OCI-M1 (cell line): ENCODE data around the gene HELZ2.
A peak's percentile ranks its signal among the peaks of the same experiment; 100 is the strongest.

Experiments used
- DNase-seq: peaks from one replicate; lab custom pipeline; 2025; lab: John Stamatoyannopoulos, UW

HELZ2 gene

DNA sequence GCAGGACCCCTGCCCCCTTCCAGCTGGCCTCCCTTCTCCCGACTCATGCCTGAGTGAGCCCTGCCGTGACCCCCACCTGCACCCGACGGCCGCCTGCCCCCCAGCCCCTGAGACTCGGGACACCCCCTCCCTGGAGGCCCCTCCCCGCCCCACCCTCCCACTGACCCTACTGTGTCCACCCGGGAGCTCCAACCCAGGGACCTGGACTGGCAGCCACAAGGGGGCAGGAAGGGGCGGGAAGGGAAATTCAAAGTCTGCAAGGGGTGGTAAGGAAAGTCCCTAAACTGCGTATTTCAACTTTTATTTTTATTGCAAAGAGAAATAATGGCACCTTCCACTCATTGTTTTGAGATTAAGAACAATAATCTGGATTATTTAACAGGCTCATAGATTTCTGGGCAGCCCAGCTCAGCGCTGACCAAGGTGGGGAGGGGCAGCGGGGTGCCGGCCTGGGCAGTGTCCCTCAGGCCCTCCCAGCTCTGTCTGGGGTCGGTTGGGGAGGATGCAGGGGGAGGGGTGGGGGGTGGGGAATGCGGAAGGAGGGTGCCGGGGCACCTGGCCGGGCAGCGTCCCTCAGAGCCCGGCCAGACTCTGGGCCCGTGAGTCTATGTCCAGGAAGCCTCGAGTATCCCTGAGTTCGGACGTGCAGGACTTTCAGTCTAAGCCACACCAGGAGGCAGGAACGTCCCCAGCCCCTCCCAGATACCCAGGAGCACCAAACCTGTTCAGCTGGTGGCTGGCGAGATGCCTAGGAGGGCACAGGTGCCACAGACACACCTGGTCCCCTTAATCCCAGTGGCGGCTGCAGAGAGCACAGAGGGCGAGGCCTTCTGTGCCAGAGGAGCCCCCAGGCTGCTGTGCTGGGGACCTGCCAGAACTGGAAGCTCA lies 35.6 kb downstream of the HELZ2 start:
- DNase-seq: peak; percentile 73

DNA sequence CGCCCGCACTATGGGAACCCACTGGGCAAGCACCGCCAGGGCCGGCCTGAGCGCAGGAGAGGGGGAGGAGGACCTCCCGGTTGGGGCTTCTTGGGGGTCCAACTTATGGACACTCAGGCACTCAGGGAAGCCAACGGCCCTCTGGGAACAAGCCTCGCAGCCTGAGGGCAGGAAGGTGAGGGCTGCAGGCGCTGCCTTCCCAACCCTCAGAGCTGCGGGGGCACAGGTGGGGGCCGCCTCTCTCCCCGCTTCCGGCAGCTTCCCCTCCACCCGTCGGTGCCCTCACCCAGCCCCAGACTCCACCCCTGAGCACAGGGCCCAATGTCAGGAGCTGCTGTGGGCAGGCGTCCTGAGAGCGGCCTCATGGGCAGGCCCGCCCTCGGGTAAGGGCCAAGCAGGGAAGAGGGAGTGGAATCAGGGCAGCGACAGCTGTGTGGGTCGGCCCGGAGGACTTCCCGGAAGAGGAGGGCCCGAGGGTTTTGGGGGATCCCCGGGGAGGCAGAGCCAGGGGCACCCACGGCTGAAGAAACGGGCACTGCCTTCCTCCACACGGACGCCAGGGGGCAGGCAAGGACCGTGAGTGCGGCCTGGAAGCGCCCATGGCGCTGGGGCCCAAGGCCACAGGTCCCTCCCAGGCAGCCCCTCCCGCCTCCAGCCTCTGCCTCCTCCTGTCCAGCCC lies 36.4 kb downstream of the HELZ2 start:
- peak; percentile 91 for DNase-seq

DNA sequence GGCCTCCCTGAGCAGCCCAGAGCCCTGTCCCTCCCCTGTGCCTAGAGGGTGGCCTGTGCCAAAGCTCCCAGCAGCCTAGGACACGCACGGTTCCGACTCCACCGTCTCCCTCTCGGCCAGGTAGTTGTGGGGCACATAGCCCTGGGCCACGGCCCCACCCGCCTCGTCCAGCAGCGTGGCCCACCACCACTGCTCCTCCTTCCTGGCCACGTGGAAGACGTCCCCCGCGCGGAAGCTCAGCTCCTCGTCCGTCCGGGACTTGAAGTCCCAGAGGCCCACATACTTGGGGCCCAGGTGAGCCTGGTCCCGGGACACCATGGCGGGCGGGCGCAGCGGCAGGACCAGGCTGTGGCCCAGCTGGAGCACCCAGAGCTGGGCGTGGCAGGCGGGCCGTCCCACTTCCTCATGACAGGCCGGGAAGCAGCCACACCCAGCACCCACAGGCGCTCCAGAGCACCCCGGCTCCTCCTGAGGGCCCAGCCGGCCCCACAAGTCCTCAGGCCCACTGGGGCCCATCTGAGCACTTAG lies 37.0 kb downstream of the HELZ2 start, which contains the start of gene PTK6:
Gene PTK6 (minus strand): TSS at position 380 of the 528 bp plus-strand sequence. CDS start 62 bp downstream, at position 318.
- DNase-seq: no peak

DNA sequence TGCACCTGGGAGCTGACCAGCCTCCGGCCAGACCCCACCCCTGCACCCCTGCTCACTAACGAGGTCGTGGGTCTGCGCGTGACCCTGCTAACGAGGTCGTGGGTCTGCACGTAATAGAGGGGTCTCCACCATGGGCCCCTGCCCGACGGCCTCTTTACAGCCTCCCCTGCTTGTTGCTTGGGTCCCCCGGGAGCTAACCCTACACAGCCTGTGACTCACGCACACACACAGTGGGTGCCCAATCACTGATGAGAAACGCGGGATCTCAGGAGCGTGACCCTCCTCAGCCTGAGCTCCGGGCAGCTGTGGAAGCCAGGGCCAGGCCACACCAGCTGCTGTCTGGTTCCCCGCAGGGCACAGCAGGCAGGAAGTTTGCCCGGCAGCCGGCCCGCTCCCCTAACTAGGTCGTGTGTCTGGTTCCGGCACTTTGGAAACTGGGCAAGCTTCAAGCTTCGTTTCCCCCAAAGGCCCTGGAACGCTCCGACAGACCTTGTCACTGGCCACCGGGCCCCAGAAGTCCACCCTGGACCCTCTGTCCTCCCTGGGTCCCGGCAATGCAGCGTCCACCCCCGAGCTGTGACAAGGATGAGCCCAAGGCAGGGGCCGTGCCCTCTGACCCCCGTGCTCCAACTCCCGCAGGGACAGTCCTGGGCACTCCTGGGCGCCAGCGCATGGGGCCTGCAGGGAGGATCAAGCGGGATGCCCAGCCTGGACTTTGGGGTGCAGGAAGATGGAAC lies 37.6 kb downstream of the HELZ2 start:
- no peak for DNase-seq

DNA sequence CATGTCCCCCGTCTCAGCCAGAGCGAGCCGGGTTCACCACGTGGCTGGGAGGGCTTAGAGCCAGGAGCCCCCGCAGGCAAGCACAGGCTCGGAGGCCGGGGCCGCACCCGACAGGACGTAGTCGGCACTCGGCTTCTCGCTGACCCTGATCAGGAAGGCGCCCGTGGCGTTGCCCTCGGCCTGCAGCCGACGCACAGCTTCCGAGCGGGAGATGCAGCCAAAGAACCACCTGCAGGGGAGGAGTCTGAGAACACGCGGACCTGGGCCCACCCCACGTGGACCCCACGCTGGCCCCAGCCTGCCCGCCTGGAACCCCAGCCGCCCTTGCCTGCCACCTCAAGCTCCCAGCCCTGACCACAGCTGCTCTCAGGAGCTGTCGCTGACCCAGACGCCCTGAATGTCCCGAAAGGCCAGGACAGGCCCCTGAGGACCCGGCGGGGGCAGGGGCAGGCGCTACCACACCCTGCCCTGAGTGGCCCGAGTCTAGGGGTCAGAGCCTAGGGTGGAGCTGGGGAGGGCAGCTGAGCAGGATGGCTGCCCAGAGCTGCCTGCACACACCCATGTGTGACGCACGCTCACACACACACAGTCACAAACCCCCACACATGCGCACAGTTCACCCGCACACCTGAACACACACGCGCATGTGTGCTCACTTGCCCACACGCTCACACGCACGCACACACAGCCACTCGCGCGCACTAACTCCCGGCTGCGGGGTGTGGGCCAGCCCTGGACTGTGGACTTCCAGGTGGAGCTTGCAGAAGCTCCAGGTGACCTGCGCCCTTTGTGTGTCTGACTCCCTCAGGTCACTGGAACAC lies 39.0 kb downstream of the HELZ2 start:
- DNase-seq: no peak

DNA sequence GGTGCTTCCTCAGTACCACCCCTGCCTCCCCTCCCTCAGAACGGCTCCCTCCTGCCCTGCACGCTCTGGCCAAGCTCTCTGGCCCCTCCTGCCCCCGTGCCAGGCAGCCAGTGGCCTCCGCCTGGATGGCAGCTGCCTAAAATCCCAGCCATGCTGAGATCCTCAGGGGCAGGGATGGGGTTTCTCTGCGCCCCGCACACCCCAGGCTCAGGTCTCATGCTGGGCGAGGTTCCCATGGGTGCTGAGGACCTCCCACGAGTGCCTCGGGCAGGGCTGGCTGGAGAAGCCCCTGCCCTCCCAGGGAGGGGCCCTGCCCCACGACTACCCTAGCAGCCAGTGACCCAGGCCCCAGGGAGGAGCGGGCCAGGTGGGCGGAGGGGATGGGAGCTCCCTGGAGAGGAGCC lies 39.6 kb downstream of the HELZ2 start:
- no peak for DNase-seq

DNA sequence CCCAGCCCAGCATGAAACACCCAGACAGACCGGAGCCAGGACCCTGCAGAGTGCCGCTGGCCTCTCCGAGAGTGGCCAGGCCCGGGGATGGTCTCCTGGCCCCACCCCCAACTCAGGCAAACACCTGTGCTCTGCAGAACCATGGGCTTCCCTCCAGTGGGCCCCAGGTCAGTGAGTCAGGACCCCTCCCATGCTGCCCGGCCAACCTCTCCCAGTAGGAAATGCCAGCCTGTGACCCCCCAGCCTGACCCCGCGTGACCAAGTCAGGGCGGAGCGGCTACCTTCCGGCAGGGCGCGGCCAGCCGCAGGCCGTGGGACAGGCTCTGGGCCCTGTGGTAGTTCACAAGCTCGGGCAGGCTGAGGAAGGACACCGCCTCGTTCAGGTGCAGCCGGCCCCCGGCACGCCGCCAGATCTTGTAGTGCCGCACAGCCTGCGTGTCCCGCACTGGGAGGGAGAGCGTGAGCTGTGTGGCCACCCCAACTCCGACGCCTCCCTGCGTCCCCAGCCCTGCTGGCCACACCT lies 40.1 kb downstream of the HELZ2 start:
- DNase-seq: no peak

DNA sequence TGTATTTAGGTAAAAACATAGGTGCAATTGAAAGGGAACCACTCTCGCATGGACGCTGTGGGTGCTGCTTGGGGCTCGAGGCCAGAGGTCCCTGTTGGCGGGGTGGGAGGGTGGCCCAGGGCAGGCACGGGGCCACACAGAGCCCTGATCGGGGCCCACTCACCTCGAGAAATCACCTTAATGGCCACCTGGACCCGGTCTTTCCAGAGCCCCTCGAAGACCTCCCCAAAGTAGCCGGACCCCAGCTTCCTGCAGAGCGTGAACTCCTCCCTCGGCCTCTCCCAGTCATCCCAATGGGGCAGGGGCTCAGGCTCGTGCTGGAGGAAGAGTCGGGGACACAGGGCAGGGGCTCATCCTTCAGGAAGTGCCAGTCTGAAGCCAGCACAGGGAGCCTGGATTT lies 40.7 kb downstream of the HELZ2 start:
- no peak for DNase-seq

DNA sequence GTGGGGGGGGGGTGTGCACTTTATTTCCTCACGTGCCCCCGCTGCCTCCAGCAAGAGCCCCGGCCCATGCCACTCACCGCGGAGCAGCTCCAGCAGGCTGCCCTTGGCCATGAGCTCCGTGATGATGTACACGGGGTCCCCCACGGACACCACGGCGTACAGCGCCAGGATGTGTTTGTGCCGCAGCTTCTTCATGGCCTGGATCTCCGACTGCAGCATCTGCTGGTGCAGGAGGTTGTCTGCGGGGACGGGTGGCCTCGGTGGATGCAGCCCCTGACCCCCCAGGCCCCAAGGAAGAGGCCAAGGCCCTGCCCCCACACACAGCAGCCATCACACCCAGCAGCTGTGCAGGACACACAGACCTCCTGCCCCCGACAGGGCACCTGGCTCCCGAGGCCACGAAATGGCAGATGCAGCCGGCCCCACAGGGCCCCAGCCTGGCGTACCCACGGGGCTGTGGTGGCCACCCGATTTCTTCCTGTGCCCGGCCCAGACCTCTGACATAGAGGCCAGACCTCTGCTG lies 41.5 kb downstream of the HELZ2 start:
- DNase-seq: no peak

DNA sequence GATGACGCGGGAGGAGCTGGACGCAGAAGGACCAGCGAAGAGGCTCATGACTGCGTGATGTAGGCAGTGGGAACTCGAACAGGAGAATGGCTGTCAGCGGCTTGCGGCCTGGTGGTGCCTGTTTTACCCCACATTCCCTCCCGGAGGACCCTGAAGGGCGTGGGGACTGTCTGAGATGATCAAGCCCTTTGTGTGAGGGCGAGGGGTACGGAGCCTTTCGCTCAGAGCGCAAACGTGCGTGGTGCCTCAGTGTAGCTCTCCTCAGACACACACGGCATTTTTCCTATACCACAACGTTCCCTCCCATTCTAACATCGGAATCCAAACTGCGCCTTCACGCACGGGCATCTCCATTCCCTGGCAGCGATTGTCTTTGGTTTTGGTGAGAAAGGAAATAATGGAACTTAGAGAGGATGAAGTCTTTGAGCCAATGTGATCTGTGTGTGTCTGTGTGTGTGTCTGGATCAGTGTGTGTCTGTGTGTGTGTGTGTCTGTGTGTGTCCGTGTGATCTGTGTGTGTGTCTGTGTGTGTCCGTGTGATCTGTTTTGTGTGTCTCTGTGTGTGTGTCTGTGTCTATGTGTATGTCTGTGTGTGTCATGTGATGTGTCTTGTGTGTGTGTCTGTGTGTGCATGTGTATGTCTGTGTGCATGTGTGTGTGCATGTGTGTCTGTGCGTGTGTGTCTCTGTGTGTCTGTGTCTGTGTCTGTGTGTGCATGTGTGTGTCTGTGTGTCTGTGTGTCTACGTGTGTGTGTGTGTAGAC lies 42.2 kb downstream of the HELZ2 start:
- DNase-seq: no peak

DNA sequence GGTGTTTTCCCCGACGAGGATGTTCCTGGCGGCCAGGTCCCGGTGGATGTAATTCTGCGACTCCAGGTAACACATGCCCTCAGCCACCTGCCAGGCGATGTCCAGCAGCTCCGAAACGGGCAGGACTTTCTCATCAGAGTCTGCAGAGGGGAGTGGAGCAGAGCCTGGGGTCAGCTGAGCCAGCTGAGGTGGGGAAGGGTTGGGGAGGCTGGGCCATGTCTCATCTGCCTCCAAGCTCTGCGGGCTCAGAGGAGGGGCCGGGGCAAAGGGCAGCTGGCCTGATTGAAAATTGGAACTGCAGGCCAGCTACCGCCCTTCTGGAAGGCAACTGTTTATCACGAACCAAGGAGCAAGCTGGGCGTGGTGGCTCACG lies 43.3 kb downstream of the HELZ2 start:
- no peak for DNase-seq

DNA sequence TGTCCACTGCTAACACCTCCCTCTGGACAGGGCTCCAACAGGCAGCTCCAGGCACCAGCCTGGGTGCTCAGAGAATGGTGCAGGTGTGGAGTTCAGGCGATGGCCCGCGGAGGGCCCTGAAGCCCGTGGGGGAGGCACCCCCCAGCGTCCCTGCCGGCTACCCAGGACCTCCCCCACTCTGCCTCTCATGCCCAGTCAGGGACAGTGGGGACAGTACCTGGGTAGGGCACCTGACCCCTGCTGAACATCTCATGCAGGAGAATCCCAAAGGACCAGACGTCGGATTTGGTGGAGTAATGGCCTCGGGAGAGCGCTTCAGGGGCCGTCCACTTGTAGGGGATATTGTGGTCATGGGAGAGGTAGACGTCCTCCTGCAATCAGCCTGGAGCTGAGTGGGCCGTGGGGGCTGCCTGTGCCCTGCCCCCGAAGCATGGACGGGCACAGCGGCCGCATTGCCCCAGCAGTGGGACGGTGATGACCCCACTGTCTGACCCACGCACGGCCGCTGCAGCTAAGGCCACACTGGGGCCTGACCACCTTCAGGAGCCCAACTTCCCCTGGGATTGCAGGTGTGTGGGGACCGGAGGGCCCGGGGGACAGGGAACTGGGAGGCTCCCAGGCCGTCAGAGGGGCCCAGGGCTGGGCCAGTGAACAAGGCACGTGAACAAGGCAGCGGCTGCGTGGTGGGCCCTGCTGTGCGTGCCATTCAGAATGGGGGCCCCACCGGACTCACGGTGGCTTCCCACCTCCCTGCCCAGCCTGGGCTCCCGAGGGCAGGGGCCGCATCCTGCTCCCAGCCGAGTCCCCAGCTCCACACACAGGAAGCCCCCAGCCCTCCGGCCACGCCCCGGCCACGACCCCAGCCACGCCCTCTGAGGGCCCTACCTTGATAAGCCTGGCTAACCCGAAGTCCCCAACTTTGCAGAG lies 43.9 kb downstream of the HELZ2 start:
- DNase-seq: no peak

DNA sequence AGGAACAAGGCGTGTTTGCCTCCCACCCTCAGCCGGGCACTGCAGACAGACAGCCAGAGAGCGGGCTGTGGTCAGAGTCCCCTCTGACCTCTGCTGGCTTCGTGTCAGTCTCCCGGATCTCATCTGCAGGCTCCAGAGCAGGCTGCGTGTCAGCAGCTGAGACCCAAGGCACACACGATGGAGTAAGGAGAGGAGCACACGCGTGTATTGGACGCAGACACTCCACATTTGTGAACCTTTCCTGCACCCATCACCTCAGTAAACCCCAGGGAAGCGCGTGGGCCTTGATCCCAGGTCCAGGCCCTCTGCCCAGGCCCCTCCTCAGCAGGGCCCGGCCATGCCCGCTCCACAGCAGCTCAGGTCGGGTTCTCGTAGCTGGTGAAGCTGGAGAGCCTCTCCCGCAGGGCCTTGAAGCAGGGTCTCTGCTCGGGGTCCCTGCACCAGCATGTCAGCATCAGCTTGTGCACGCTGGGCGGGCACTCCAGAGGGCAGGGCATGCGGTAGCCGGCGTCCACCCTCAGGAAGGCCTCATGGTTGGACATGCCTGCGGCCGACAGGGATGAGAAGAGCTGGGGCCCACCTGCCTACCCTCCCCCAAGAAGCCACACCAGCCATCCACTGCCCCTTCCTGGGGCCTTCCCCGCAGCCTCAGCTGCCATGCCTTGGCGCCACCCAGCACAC lies 44.7 kb downstream of the HELZ2 start:
- no peak for DNase-seq

DNA sequence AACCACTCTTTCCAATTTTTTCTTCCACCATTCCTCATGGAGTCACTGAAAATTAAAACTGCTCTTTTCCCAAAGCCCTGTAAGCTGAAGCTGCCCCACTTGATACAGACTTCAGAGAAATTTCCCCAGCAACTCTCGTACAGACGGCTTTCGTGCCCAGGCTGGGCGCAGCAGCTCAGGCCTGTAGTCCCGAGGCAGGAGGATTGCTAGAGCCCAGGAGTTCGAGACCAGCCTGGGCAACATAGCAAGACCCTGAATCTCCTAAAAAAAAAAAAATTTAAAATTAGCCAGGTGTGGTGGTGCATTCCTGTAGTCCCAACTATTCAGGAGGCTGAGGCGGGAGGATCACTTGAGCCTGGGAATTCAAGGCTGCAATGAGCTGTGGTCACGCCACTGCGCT lies 46.9 kb downstream of the HELZ2 start:
- DNase-seq: no peak

DNA sequence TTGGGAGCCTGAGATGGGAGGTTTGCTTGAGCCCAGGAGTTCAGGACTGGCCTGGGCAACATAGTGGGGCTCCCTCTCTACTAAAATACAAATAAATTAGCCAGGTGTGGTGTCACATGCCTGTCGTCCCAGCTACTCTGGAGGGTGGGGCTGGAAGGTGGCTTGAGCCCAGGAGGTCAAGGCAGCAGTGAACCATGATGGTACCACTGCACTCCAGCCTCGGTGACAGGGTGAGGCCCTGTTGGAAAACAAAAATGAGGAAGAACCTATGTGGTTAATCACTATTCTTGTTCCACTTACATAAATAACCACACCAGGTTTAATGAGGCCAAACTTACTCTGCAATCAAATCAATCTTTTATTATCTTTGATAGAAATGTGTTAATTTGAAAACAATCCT lies 48.1 kb downstream of the HELZ2 start:
- no peak for DNase-seq

DNA sequence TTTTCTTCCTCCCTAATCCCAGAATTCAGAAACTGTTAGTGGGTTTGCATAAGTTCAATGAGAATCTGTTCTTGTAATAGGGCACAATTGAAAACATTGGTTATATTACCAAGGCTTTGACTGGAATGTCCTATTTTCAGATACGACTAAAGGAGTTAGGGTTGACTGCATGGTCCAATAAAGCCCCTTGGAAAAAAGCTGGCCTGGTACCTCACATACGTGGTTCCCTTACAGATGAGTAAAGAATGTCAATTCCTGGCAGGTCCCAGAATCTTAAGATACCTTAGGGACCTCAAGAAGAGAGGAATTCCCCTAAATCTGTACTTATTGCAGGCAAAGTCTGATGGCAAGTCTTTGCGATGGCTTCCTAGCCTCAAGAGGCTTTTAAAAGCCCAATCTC lies 48.9 kb downstream of the HELZ2 start:
- no peak for DNase-seq
